CMK (cell line): ENCODE results near the gene GOLGA8A.
"Not testable (repeated sequence)": the region's sequence is repeated elsewhere in the genome, so short reads cannot be mapped to it uniquely, and the experiment has no call there.

Source experiments
- DNase-seq: peaks from one replicate; pipeline ENCODE4 v3.0.0-alpha.2; 2010; ENCODE audit warnings: low read depth

The GOLGA8A gene

GRCh38 chr15:34408973-34409372, 28.6 kb downstream of the GOLGA8A start:
- not testable (repeated sequence) for DNase-seq

- DNase-seq, result not testable (repeated sequence)
Observed at GRCh38 chr15:34403899-34404298, 33.7 kb downstream of the GOLGA8A start.

- not testable (repeated sequence) for DNase-seq
Observed at GRCh38 chr15:34403160-34403598, 34.4 kb downstream of the GOLGA8A start.

- DNase-seq, result not testable (repeated sequence)
Observed at GRCh38 chr15:34397637-34398259, 39.9 kb downstream of the GOLGA8A start.

- not testable (repeated sequence) for DNase-seq
Observed at GRCh38 chr15:34392981-34393380, 44.6 kb downstream of the GOLGA8A start.

GRCh38 chr15:34389594-34390086, 48.0 kb downstream of the GOLGA8A start:
- DNase-seq, result not testable (repeated sequence)
